Measurements from ENCODE around the gene APIP. TPM values are rescaled to one million over a fixed set of nuclear protein-coding genes. Genes with fewer than 3 reads are reported as not detected.

APIP gene
- total RNA-seq, 1 experiment from 2014 or later = 24.3 TPM

GRCh38 chr11:34960277-34960676 lies 44.1 kb upstream of the APIP start (continued):
- TF ChIP-seq, protein P1, sequence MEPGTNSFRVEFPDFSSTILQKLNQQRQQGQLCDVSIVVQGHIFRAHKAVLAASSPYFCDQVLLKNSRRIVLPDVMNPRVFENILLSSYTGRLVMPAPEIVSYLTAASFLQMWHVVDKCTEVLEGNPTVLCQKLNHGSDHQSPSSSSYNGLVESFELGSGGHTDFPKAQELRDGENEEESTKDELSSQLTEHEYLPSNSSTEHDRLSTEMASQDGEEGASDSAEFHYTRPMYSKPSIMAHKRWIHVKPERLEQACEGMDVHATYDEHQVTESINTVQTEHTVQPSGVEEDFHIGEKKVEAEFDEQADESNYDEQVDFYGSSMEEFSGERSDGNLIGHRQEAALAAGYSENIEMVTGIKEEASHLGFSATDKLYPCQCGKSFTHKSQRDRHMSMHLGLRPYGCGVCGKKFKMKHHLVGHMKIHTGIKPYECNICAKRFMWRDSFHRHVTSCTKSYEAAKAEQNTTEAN (CRISPR knock-in tag; IDR thresholded peaks at IDR 0.05) = no peak
- TF ChIP-seq CREB1 (CRISPR knock-in tag; IDR thresholded peaks at IDR 0.05) (no peak), E2F5 (CRISPR knock-in tag; IDR thresholded peaks at IDR 0.05) (no peak), GTF2I (CRISPR knock-in tag; conservative IDR thresholded peaks at IDR 0.05) (no peak)

- ATAC-seq = no peak
- ChIA-PET POLR2A (interaction anchor here (0.6 kb wide), 1 partner anchor 233 kb away, joined by 3 read pairs; no protein-coding TSS in a partner anchor), CTCF (no interaction called here)
- Mint-ChIP-seq H3K4me3 (no peak overlapping the region), H3K4me1 (no peaks in the 10 kb centered on the region), H3K27me3 (ENCODE audit: low read depth) (no peaks in the 10 kb centered on the region), H3K36me3 (no peaks in the 10 kb centered on the region), H3K27ac (no peak overlapping the region), H3K9me3 (no peaks in the 10 kb centered on the region)
- TF ChIP-seq KAT7 (CRISPR knock-in tag; IDR thresholded peaks at IDR 0.05; ENCODE audit: borderline replicate concordance) = no peak
- no peak for TF ChIP-seq CTCF (IDR thresholded peaks at IDR 0.05)
- TF ChIP-seq CBFB (CRISPR knock-in tag; IDR thresholded peaks at IDR 0.05; ENCODE audit: low read depth) = no peak
- no peak for TF ChIP-seq IRF2 (CRISPR knock-in tag; IDR thresholded peaks at IDR 0.05; ENCODE audit: borderline replicate concordance, low read depth)
- TF ChIP-seq NR2C2 (CRISPR knock-in tag; IDR thresholded peaks at IDR 0.05) = no peak
- no peak for TF ChIP-seq NFE2L1 (CRISPR knock-in tag; IDR thresholded peaks at IDR 0.05)
- TF ChIP-seq, protein P2, sequence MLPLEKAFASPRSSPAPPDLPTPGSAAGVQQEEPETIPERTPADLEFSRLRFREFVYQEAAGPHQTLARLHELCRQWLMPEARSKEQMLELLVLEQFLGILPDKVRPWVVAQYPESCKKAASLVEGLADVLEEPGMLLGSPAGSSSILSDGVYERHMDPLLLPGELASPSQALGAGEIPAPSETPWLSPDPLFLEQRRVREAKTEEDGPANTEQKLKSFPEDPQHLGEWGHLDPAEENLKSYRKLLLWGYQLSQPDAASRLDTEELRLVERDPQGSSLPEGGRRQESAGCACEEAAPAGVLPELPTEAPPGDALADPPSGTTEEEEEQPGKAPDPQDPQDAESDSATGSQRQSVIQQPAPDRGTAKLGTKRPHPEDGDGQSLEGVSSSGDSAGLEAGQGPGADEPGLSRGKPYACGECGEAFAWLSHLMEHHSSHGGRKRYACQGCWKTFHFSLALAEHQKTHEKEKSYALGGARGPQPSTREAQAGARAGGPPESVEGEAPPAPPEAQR (CRISPR knock-in tag; IDR thresholded peaks at IDR 0.05) = no peak
- TF ChIP-seq ZNF263 (CRISPR knock-in tag; IDR thresholded peaks at IDR 0.05; ENCODE audit: low read depth) = no peak
- no peak for TF ChIP-seq ZNF219 (CRISPR knock-in tag; IDR thresholded peaks at IDR 0.05; ENCODE audit: borderline replicate concordance)
- no peak for TF ChIP-seq ESRRA (CRISPR knock-in tag; IDR thresholded peaks at IDR 0.05; ENCODE audit: borderline replicate concordance)
- TF ChIP-seq GRHL2 (CRISPR knock-in tag; IDR thresholded peaks at IDR 0.05; ENCODE audit: insufficient replicate concordance, severe bottlenecking) = no peak
- no peak for TF ChIP-seq SOX15 (CRISPR knock-in tag; IDR thresholded peaks at IDR 0.05)
- TF ChIP-seq HMGA2 (CRISPR knock-in tag; IDR thresholded peaks at IDR 0.05) = no peak
- no peak for TF ChIP-seq SMAD3 (CRISPR knock-in tag; IDR thresholded peaks at IDR 0.05; ENCODE audit: borderline replicate concordance)
- no peak for TF ChIP-seq FOXK1 (CRISPR knock-in tag; IDR thresholded peaks at IDR 0.05)
- no peak for TF ChIP-seq ERG (CRISPR knock-in tag; IDR thresholded peaks at IDR 0.05)
- TF ChIP-seq, protein P3, sequence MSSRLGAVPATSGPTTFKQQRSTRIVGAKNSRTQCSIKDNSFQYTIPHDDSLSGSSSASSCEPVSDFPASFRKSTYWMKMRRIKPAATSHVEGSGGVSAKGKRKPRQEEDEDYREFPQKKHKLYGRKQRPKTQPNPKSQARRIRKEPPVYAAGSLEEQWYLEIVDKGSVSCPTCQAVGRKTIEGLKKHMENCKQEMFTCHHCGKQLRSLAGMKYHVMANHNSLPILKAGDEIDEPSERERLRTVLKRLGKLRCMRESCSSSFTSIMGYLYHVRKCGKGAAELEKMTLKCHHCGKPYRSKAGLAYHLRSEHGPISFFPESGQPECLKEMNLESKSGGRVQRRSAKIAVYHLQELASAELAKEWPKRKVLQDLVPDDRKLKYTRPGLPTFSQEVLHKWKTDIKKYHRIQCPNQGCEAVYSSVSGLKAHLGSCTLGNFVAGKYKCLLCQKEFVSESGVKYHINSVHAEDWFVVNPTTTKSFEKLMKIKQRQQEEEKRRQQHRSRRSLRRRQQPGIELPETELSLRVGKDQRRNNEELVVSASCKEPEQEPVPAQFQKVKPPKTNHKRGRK (CRISPR knock-in tag; IDR thresholded peaks at IDR 0.05; ENCODE audit: borderline replicate concordance) = no peak
- no peak for TF ChIP-seq ZNF671 (CRISPR knock-in tag; IDR thresholded peaks at IDR 0.05)
- DNase-seq (ENCODE audit: low spot score) = no peak
These were observed 43.6 kb upstream of the APIP start for GRCh38 chr11:34959770-34960169.
